ENCODE data around the gene GPR39. TPM values are rescaled to one million over a fixed set of nuclear protein-coding genes. Genes with fewer than 3 reads are reported as not detected.

Gene GPR39
- polyA plus RNA-seq, 2 of the 4 experiments (the other 2 are of a cell fraction), result 11.3 to 11.8 TPM

DNA sequence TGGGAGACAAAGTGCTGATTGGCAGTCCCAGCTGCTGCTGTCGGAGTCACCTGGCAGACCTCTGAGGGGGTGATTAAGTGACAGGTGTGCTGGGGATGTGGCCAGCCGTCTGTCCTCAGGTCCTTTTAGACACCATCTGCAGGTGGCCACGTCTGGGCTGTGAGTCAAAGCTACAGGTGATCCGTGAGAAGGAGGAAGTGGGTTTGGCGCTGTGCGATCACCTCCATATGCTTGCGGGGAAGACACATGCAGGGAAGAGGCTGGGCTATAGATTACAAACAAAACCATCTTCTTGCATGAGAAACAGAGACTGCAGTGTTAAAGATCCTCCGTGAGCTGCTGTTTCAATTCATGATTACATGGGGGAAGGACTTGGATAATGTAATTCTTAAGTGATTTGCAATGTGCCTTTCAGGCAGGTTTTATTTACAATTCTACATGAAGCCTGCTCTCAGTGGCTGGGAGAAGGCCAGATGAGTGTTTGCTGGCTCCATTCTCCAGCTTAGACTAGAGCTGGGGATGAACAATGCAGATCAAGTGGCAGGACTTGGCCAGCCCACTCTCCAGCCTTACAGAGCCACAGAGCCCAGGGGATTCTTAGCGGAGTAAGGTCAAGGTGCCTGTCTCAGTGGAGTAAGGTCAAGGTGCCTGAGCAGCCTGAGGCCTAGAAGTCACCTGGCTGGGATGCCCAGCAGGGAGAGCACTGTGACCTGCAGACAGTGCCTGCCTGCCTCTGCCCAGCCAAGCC, 165.6 kb downstream of the GPR39 start:
- DNase-seq (ENCODE audit: low read depth in 1 of 2, low spot score in 1 of 2) (no peak), ATAC-seq (peak in 1 of 2 experiments; percentile 30; a peak in 2 of 6 replicates), FAIRE-seq (no peak)
- TF ChIP-seq EHF (CRISPR knock-in tag; IDR thresholded peaks at IDR 0.05) (no peak), CHD2 (IDR thresholded peaks at IDR 0.05; ENCODE audit: low read length, partially characterized antibody) (no peak), FOXS1 (CRISPR knock-in tag; IDR thresholded peaks at IDR 0.05) (no peak), NFE2L2 (conservative IDR thresholded peaks at IDR 0.05; ENCODE audit: low read length) (no peak), RAD21 (conservative IDR thresholded peaks at IDR 0.05 in 1 of 2, IDR thresholded peaks at IDR 0.05 in 1 of 2) (no peak), POLR2A (IDR thresholded peaks at IDR 0.05; ENCODE audit: low read length) (no peak), RNF2 (IDR thresholded peaks at IDR 0.05; ENCODE audit: borderline replicate concordance, low read depth) (no peak), ZFP36 (IDR thresholded peaks at IDR 0.05; ENCODE audit: borderline replicate concordance, partially characterized antibody) (no peak), TFCP2L1 (CRISPR knock-in tag; IDR thresholded peaks at IDR 0.05) (no peak), HOXA7 (CRISPR knock-in tag; IDR thresholded peaks at IDR 0.05) (no peak)
- TF ChIP-seq, protein P1, sequence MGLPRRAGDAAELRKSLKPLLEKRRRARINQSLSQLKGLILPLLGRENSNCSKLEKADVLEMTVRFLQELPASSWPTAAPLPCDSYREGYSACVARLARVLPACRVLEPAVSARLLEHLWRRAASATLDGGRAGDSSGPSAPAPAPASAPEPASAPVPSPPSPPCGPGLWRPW (IDR thresholded peaks at IDR 0.05), result no peak
- TF ChIP-seq, protein P2, sequence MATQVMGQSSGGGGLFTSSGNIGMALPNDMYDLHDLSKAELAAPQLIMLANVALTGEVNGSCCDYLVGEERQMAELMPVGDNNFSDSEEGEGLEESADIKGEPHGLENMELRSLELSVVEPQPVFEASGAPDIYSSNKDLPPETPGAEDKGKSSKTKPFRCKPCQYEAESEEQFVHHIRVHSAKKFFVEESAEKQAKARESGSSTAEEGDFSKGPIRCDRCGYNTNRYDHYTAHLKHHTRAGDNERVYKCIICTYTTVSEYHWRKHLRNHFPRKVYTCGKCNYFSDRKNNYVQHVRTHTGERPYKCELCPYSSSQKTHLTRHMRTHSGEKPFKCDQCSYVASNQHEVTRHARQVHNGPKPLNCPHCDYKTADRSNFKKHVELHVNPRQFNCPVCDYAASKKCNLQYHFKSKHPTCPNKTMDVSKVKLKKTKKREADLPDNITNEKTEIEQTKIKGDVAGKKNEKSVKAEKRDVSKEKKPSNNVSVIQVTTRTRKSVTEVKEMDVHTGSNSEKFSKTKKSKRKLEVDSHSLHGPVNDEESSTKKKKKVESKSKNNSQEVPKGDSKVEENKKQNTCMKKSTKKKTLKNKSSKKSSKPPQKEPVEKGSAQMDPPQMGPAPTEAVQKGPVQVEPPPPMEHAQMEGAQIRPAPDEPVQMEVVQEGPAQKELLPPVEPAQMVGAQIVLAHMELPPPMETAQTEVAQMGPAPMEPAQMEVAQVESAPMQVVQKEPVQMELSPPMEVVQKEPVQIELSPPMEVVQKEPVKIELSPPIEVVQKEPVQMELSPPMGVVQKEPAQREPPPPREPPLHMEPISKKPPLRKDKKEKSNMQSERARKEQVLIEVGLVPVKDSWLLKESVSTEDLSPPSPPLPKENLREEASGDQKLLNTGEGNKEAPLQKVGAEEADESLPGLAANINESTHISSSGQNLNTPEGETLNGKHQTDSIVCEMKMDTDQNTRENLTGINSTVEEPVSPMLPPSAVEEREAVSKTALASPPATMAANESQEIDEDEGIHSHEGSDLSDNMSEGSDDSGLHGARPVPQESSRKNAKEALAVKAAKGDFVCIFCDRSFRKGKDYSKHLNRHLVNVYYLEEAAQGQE (IDR thresholded peaks at IDR 0.05), result no peak
- H3K4me3 ChIP-seq, result no peak overlapping the region
- ChIA-PET CTCF (interaction anchor here (1.2 kb wide), 1 partner anchor 26 kb away, joined by 3 read pairs; no protein-coding TSS in a partner anchor), POLR2A (no interaction called here)
- H3K9me3 ChIP-seq, result no peaks in the 10 kb centered on the region
- no peak overlapping the region for H3K27ac ChIP-seq
- H3K4me1 ChIP-seq, result no peaks in the 10 kb centered on the region
- no peak overlapping the region for H3K4me2 ChIP-seq
- 89% methylated on average over 9 of the region's 9 CpGs for WGBS (ENCODE audit: missing lambda C conversion rate)

DNA sequence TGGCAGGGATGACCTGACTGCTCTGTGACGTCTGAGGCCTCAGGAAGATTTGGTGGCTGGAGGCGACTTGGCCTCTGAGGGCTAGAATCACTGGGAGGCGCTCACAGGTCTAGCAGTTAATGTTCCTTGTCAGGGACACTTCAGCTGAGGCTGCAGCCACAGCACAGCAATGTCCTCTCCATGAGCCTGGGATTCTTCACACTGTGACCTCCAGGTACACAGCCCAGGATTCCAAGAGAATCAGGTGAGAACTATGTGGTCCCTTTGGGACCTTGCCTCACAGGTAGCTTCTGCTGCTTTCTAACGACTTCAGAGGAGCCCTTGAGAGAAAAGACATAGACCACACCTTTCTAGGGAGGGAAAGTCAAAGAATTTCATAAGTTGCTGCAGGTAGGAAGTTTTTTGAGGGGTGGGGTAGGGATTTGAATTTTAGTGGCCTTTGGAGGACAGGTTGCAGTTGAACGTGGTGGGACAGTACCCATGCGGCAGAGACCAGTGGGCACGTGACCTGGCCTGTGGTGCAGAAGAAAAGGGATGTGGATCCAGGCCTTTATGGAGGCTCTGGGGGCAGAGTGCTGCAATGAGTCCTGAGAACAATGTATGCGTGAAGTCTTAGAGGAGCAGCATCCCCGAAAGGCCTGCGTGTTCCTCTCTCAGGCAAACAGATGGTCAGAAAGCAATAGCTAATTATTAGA, 167.2 kb downstream of the GPR39 start:
- DNase-seq (ENCODE audit: low read depth in 1 of 2, low spot score in 1 of 2), result no peak
- 93% methylated on average over 10 of the region's 10 CpGs for WGBS (ENCODE audit: missing lambda C conversion rate)
- ChIA-PET POLR2A (no interaction called here), CTCF (no interaction called here)
- H3K9me3 ChIP-seq, result no peaks in the 10 kb centered on the region
- ATAC-seq, result no peak
- H3K27ac ChIP-seq, result no peak overlapping the region
- no peak overlapping the region for H3K4me3 ChIP-seq
- no peak for TF ChIP-seq CBX8 (IDR thresholded peaks at IDR 0.05)
- TF ChIP-seq TP53 (CRISPR knock-in tag; IDR thresholded peaks at IDR 0.05), result no peak
- TF ChIP-seq ZC3H11A (IDR thresholded peaks at IDR 0.05), result no peak
- no peak for TF ChIP-seq HOXB5 (CRISPR knock-in tag; IDR thresholded peaks at IDR 0.05)
- TF ChIP-seq FOXS1 (CRISPR knock-in tag; IDR thresholded peaks at IDR 0.05), result no peak
- TF ChIP-seq RCOR1 (IDR thresholded peaks at IDR 0.05; ENCODE audit: low read depth, low read length), result no peak
- no peak for TF ChIP-seq GATA3 (IDR thresholded peaks at IDR 0.05; ENCODE audit: borderline replicate concordance)
- TF ChIP-seq POLR2A (IDR thresholded peaks at IDR 0.05; ENCODE audit: low read length), result no peak
- no peak for FAIRE-seq
- H3K4me2 ChIP-seq, result no peak overlapping the region
- no peaks in the 10 kb centered on the region for H3K4me1 ChIP-seq

Data from A549 (cell line).